Mesenchymal stem cell (in vitro differentiated cells and primary cell): ENCODE measurements around the gene TTC9C. TPM values are rescaled to one million over a fixed set of nuclear protein-coding genes. Genes with fewer than 3 reads are reported as not detected.
A peak's percentile ranks its signal among the peaks of the same experiment; 100 is the strongest.

Source experiments
- DNase-seq: peaks from one replicate; pipeline ENCODE4 v3.0.0-alpha.2; 2013
- H2AFZ ChIP-seq: one replicate; pipeline ENCODE4 v1.6.1; 2013; ENCODE audit warnings: low read depth, mild to moderate bottlenecking, control low read depth, inconsistent platforms, low read length, moderate library complexity
- H2AK5ac ChIP-seq: 2 replicates; pipeline ENCODE4 v1.6.1; 2013; ENCODE audit warnings: low read length, moderate library complexity, mild to moderate bottlenecking, inconsistent platforms; ENCODE audit not compliant: severe bottlenecking
- H2BK120ac ChIP-seq: one replicate; pipeline ENCODE4 v1.6.1; 2013; ENCODE audit warnings: low read depth, mild to moderate bottlenecking, inconsistent platforms, low read length, moderate library complexity
- H2BK12ac ChIP-seq, 2 experiments: one replicate each; pipeline ENCODE4 v1.6.1; 2013; ENCODE audit warnings: inconsistent platforms in 2 of 2, low read length in 2 of 2, mild to moderate bottlenecking in 2 of 2, moderate library complexity in 2 of 2, control low read depth in 1 of 2
- H2BK15ac ChIP-seq: one replicate; pipeline ENCODE4 v1.6.1; 2013; ENCODE audit warnings: mild to moderate bottlenecking, low read depth, inconsistent platforms; ENCODE audit not compliant: poor library complexity, severe bottlenecking
- H2BK5ac ChIP-seq: 2 replicates; pipeline ENCODE4 v1.6.1; 2013; ENCODE audit warnings: low read depth, mild to moderate bottlenecking, low read length, control low read depth, inconsistent platforms; ENCODE audit not compliant: poor library complexity, severe bottlenecking
- H3K14ac ChIP-seq, 2 experiments: one replicate each; pipeline ENCODE4 v1.6.1; 2013; ENCODE audit warnings: inconsistent platforms in 2 of 2, low read length in 2 of 2, control low read depth in 1 of 2, mild to moderate bottlenecking in 1 of 2, moderate library complexity in 1 of 2
- H3K18ac ChIP-seq, 2 experiments: one replicate each; pipeline ENCODE4 v1.6.1; 2013; ENCODE audit warnings: inconsistent platforms in 2 of 2, low read length in 2 of 2, control low read depth in 1 of 2, low read depth in 1 of 2, mild to moderate bottlenecking in 1 of 2
- H3K23ac ChIP-seq, 2 experiments: one replicate each; pipeline ENCODE4 v1.6.1; 2013; ENCODE audit warnings: inconsistent platforms in 2 of 2, low read length in 2 of 2, mild to moderate bottlenecking in 2 of 2, moderate library complexity in 2 of 2, control low read depth in 1 of 2
- H3K27ac ChIP-seq: 2 replicates; pipeline ENCODE4 v1.5.1; 2013; ENCODE audit warnings: mild to moderate bottlenecking, moderate library complexity, low read length, control low read depth, inconsistent platforms; ENCODE audit not compliant: poor library complexity, severe bottlenecking
- H3K27me3 ChIP-seq, 2 experiments: 2 replicates each; pipeline versions ENCODE4 v1.6.1 to v1.7.0; 2013; ENCODE audit warnings: low read length in 2 of 2, mild to moderate bottlenecking in 2 of 2, moderate library complexity in 2 of 2, control low read depth in 1 of 2, inconsistent platforms in 1 of 2; ENCODE audit not compliant: control insufficient read depth in 1 of 2, insufficient read depth in 1 of 2
- H3K36me3 ChIP-seq, 2 experiments: 2 replicates each; pipeline versions ENCODE4 v1.6.1 to v1.7.0; 2013; ENCODE audit warnings: low read length in 2 of 2, control low read depth in 1 of 2, inconsistent platforms in 1 of 2, low read depth in 1 of 2, mild to moderate bottlenecking in 1 of 2; ENCODE audit not compliant: insufficient read depth in 2 of 2, control insufficient read depth in 1 of 2
- H3K4ac ChIP-seq, 2 experiments: one replicate each; pipeline ENCODE4 v1.6.1; 2013; ENCODE audit warnings: inconsistent platforms in 2 of 2, low read length in 2 of 2, mild to moderate bottlenecking in 2 of 2, moderate library complexity in 2 of 2, control low read depth in 1 of 2, low read depth in 1 of 2
- H3K4me1 ChIP-seq: 2 replicates; pipeline ENCODE4 v1.6.1; 2013; ENCODE audit warnings: low read depth, low read length, control low read depth; ENCODE audit not compliant: control insufficient read depth, insufficient read depth
- H3K4me2 ChIP-seq: 2 replicates; pipeline ENCODE4 v1.6.1; 2013; ENCODE audit warnings: low read length, mild to moderate bottlenecking, inconsistent platforms; ENCODE audit not compliant: poor library complexity, severe bottlenecking
- H3K4me3 ChIP-seq, 2 experiments: 2 replicates each; pipeline versions ENCODE4 v1.5.1 to v1.7.0; 2013; ENCODE audit warnings: low read length in 2 of 2, mild to moderate bottlenecking in 2 of 2, control low read depth in 1 of 2, low read depth in 1 of 2; ENCODE audit not compliant: insufficient read depth in 1 of 2
- H3K79me1 ChIP-seq: replicated peaks from 2 replicates; pipeline ENCODE4 v1.6.1; 2013; ENCODE audit warnings: mild to moderate bottlenecking, control low read depth, low read length, inconsistent platforms; ENCODE audit not compliant: poor library complexity, severe bottlenecking
- H3K9ac ChIP-seq: 2 replicates; pipeline ENCODE4 v1.7.0; 2013; ENCODE audit warnings: mild to moderate bottlenecking, low read length, moderate library complexity
- H3K9me3 ChIP-seq: 2 replicates; pipeline ENCODE4 v1.7.0; 2013; ENCODE audit warnings: mild to moderate bottlenecking, low read length; ENCODE audit not compliant: control insufficient read depth
- H4K8ac ChIP-seq: one replicate; pipeline ENCODE4 v1.6.1; 2013; ENCODE audit warnings: inconsistent platforms, mild to moderate bottlenecking, low read length, moderate library complexity
- H4K91ac ChIP-seq: one replicate; pipeline ENCODE4 v1.6.1; 2013; ENCODE audit warnings: mild to moderate bottlenecking, low read length, inconsistent platforms
- WGBS: methylation state at CpG from one replicate; pipeline ENCODE4 v1.1.7; 2013; ENCODE audit warnings: mixed read lengths; 5-methylcytosine and 5-hydroxymethylcytosine counted together
- polyA plus RNA-seq, 2 experiments: library from polyadenylated mRNA; stranded (reverse); fragments of 200-250 nt; gene quantifications; one replicate each; pipeline ENCODE4 v1.2.3, GENCODE V29; 2013

The TTC9C gene, protein sequence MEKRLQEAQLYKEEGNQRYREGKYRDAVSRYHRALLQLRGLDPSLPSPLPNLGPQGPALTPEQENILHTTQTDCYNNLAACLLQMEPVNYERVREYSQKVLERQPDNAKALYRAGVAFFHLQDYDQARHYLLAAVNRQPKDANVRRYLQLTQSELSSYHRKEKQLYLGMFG
- 65.8 TPM for polyA plus RNA-seq (2013, experiment 1 of 2)
- 64.2 TPM for polyA plus RNA-seq (2013, experiment 2 of 2)

DNA sequence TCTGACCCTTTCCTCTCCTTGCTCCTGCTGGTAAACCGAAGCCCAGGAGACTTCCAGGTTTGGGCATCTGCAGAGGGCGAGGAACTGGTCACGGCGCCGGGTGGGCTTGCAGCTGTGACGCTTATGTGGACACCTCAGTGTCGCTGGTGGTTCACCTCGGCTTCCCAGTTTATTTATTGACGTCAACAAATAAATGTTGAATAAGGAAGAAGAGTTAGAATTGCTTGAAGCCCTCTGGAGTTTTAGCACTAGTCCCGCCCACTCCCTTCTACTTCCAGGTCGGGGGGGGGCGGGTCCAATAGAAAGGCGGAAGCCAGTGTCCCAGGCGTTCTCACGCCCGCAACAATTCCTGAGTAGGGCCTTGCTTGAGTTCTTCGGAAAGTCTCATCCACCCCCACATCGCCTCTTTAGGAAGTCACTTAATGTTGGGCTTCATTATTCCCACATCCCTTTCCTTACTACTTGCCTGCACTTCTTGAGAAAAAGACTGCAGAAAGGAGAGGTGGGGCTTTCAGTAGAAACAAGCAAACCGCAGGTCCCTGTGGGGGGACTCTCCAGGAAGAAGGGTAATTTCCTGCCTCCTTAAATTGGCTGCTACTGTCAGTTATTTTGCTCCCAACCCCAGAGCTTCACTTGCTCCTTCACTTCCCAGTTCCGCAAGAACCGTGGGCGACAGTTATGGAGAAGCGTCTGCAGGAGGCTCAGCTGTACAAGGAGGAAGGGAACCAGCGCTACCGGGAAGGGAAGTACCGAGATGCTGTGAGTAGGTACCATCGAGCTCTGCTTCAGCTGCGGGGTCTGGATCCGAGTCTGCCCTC is at the start of gene TTC9C:
Gene TTC9C, plus strand, starts transcription at position 316 of the 818 bp plus-strand sequence. Its CDS starts 363 bp downstream, at position 679.
- peaks cover 2% of the 10 kb centered on the region for H3K79me1 ChIP-seq
- H3K14ac ChIP-seq: peak within 1 kb of the TSS in 1 of 2 experiments; percentile 93
- H2AFZ ChIP-seq: peak within 1 kb of the TSS; percentile 78
- peak within 1 kb of the TSS; percentile 94 for H4K91ac ChIP-seq
- H2BK5ac ChIP-seq: peak within 1 kb of the TSS; percentile 85
- H3K18ac ChIP-seq: peak within 1 kb of the TSS; percentile 99 to 100
- peak within 1 kb of the TSS; percentile 71 for H2BK120ac ChIP-seq
- 1% methylated on average over 27 of the region's 29 CpGs for WGBS
- H3K4ac ChIP-seq: peak within 1 kb of the TSS; percentile 89 to 96
- peaks cover 11 to 23% of the 10 kb centered on the region in 2 experiments for H3K36me3 ChIP-seq
- H4K8ac ChIP-seq: peak within 1 kb of the TSS; percentile 100
- H3K4me3 ChIP-seq: peak within 1 kb of the TSS; percentile 97 to 100
- peak within 1 kb of the TSS; percentile 60 for H2AK5ac ChIP-seq
- peak within 1 kb of the TSS; percentile 97 for H2BK15ac ChIP-seq
- no peaks in the 10 kb centered on the region for H3K27me3 ChIP-seq
- peak within 1 kb of the TSS; percentile 98 for H3K9ac ChIP-seq
- peak within 1 kb of the TSS; percentile 99 for H3K4me2 ChIP-seq
- H3K27ac ChIP-seq: peak within 1 kb of the TSS; percentile 99
- no peaks in the 10 kb centered on the region for H3K9me3 ChIP-seq
- DNase-seq: peak; percentile 94
- peak within 1 kb of the TSS in 1 of 2 experiments; percentile 46 for H3K23ac ChIP-seq
- peaks cover 7% of the 10 kb centered on the region for H3K4me1 ChIP-seq
- peak within 1 kb of the TSS in 1 of 2 experiments; percentile 46 for H2BK12ac ChIP-seq

DNA sequence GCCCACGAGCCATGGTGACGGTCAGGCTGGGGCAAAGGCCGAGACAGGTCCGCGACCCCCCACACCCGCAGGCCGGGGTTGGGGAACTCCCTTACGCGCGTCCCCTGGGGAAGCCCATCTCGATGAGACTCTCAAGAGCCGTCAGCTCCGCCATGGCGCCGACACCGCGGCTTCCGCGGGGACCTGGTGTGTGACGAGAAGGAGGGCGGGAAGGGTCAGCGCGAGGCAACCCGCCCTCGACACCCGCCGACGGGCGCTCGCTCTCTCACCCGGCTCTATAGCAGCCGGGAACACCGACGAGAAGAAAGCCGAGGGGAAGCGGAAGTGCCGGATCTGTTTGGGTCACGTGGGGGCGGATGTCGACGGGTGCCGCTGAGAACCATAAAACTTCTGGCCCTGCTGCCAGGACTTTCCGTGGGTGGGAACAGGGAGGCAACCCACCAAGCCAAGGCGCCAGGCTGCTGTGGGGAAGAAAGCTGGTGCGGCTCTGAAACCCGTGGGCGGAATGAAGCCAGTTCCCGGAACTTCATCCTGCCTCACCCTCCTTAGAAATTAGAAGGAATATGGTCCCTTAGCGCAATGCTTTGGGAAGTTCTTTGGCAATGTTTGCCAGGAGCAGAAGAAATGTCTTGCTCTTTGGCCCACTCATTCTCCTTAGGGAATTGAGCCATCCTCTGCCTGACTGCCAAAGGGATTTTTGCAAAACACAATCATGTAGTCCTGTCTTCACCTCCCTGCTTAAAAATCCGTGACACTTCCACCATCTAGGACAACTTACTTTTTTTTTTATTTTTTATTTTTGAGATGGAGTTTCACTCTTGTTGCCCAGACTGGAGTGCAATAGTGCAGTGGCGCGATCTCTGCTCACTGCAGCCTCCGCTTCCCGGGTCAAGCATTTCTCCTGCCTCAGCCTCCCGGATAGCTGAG is 49.3 kb upstream of the TTC9C start, which contains the start of gene UBXN1:
Gene UBXN1, minus strand, starts transcription at position 304 of the 927 bp plus-strand sequence. Its CDS starts 150 bp downstream, at position 154.
- Histone ChIP-seq H3K4me1 (peaks cover 9% of the 10 kb centered on the region), H2AFZ (peak within 1 kb of the TSS; percentile 80)
- 8% methylated on average over 49 of the region's 55 CpGs for WGBS

DNA sequence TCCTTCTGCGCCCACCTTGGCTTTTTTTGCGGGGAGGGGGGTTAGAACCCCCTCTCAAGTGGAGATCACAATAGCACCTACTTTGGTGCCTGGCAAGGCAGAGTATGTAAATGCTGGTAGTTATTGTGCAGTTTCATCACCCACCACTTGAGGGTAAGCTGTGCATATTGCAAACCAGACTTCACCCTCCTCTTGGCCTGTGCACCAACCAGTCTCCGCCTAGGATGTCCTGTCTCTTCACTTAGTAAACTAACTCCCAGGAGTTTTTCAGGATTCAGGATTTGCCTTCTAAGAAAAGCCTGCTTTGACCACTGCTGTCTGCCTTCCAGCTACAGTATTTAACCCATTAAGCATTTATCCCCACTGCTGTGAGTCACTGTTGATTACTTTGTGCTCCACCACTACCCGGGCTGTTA is 47.5 kb upstream of the TTC9C start:
- Histone ChIP-seq H3K27me3 (no peaks in the 10 kb centered on the region), H2BK12ac (no peak overlapping the region), H3K18ac (no peak overlapping the region), H3K4ac (peak overlapping the region in 1 of 2 experiments; percentile 73), H3K23ac (no peak overlapping the region), H3K4me1 (peaks cover 9% of the 10 kb centered on the region), H4K8ac (peak overlapping the region; percentile 71), H3K9me3 (no peaks in the 10 kb centered on the region), H2AFZ (no peak overlapping the region), H3K79me1 (peaks cover 9% of the 10 kb centered on the region), H2BK15ac (no peak overlapping the region), H3K14ac (no peak overlapping the region), H3K27ac (peak overlapping the region; percentile 39), H3K9ac (peak overlapping the region; percentile 44), H3K4me3 (peak overlapping the region in 1 of 2 experiments; percentile 28), H3K36me3 (peaks cover 13 to 22% of the 10 kb centered on the region in 2 experiments), H2AK5ac (no peak overlapping the region), H2BK120ac (no peak overlapping the region), H4K91ac (peak overlapping the region; percentile 49), H2BK5ac (no peak overlapping the region), H3K4me2 (no peak overlapping the region)
- DNase-seq: peak; percentile 90
- 65% methylated on average over 3 of the region's 4 CpGs for whole genome bisulfite sequencing

More for the DNA sequence above, 49.3 kb upstream of the TTC9C start, which contains the start of gene UBXN1:
- Histone ChIP-seq H4K91ac (peak within 1 kb of the TSS; percentile 79), H3K9me3 (no peaks in the 10 kb centered on the region), H3K27ac (peak within 1 kb of the TSS; percentile 50), H2BK15ac (peak within 1 kb of the TSS; percentile 55), H3K4me3 (peak within 1 kb of the TSS; percentile 98), H3K14ac (peak within 1 kb of the TSS in 1 of 2 experiments; percentile 83), H2AK5ac (no peak within 1 kb of the TSS), H4K8ac (peak within 1 kb of the TSS; percentile 91), H3K23ac (no peak within 1 kb of the TSS), H3K79me1 (peaks cover 9% of the 10 kb centered on the region), H3K4me2 (peak within 1 kb of the TSS; percentile 72), H2BK5ac (no peak within 1 kb of the TSS), H3K9ac (peak within 1 kb of the TSS; percentile 98), H3K27me3 (no peaks in the 10 kb centered on the region), H2BK12ac (peak within 1 kb of the TSS in 1 of 2 experiments; percentile 43), H3K4ac (peak within 1 kb of the TSS; percentile 76 to 90), H2BK120ac (no peak within 1 kb of the TSS), H3K18ac (peak within 1 kb of the TSS; percentile 61 to 79), H3K36me3 (peaks cover 13 to 33% of the 10 kb centered on the region in 2 experiments)
- DNase-seq: peak; percentile 92
